Osteoblast (primary cell): ENCODE measurements around the gene PHACTR4. TPM values are rescaled to one million over a fixed set of nuclear protein-coding genes. Genes with fewer than 3 reads are reported as not detected.

Experiments
- DNase-seq: peaks from one replicate; pipeline ENCODE4 v3.0.0; 2011; ENCODE audit warnings: low spot score, mixed read lengths; ENCODE audit not compliant: insufficient read length; ENCODE audit errors: missing footprints
- H2AFZ ChIP-seq: 2 replicates; pipeline ENCODE4 v1.6.0; 2011; ENCODE audit warnings: mild to moderate bottlenecking, low read length
- H3K27ac ChIP-seq: 2 replicates; pipeline ENCODE4 v1.5.1; 2011; ENCODE audit warnings: mild to moderate bottlenecking, low read depth, low read length, moderate library complexity
- H3K27me3 ChIP-seq: 2 replicates; pipeline ENCODE4 v1.6.0; 2012; ENCODE audit warnings: mild to moderate bottlenecking, control low read depth, inconsistent platforms, low read length, moderate library complexity; ENCODE audit not compliant: insufficient read depth
- H3K36me3 ChIP-seq: 2 replicates; pipeline ENCODE4 v1.5.1; 2011; ENCODE audit warnings: mild to moderate bottlenecking, low read length, control low read depth, moderate library complexity; ENCODE audit not compliant: insufficient read depth
- H3K4me1 ChIP-seq: 2 replicates; pipeline ENCODE4 v1.5.1; 2011; ENCODE audit warnings: mild to moderate bottlenecking, low read length, control low read depth, moderate library complexity; ENCODE audit not compliant: insufficient read depth
- H3K4me2 ChIP-seq: 2 replicates; pipeline ENCODE4 v1.6.0; 2011; ENCODE audit warnings: mild to moderate bottlenecking, low read length; ENCODE audit not compliant: insufficient read depth
- H3K4me3 ChIP-seq: fragments of 200-600 bp; sonication (generic); 3 replicates; pipeline ENCODE4 v1.5.1; 2012; ENCODE audit warnings: mild to moderate bottlenecking, low read length, inconsistent platforms; ENCODE audit not compliant: insufficient read depth
- H3K79me2 ChIP-seq: 2 replicates; pipeline ENCODE4 v1.6.0; 2012; ENCODE audit warnings: mild to moderate bottlenecking, low read length, control low read depth, inconsistent platforms; ENCODE audit not compliant: insufficient read depth
- H3K9me3 ChIP-seq: 2 replicates; pipeline ENCODE4 v1.5.1; 2011; ENCODE audit warnings: low read depth, low read length, control low read depth
- H4K20me1 ChIP-seq: 2 replicates; pipeline ENCODE4 v1.6.0; 2012; ENCODE audit warnings: mild to moderate bottlenecking, low read length, control low read depth; ENCODE audit not compliant: insufficient read depth
- CTCF ChIP-seq: IDR thresholded peaks from 2 replicates; pipeline ENCODE4 v1.5.1; 2011; ENCODE audit warnings: mild to moderate bottlenecking, low read depth, low read length, moderate library complexity; ENCODE audit errors: extremely low read depth
- total RNA-seq: library from RNA; depleted of rRNA; stranded (reverse); fragments of >200 nt; gene quantifications from 2 replicates; pipeline ENCODE4 v1.2.3, GENCODE V29; 2012

The PHACTR4 gene
- total RNA-seq, 1 donor: 12.7 TPM

GRCh38 chr1:28480308-28480707 is 110.8 kb downstream of the PHACTR4 start:
- Histone ChIP-seq H3K27me3 (no peaks in the 10 kb centered on the region), H3K4me3 (no peak overlapping the region), H3K4me1 (no peaks in the 10 kb centered on the region), H2AFZ (no peak overlapping the region), H4K20me1 (no peaks in the 10 kb centered on the region), H3K4me2 (no peak overlapping the region), H3K9me3 (no peaks in the 10 kb centered on the region), H3K27ac (no peak overlapping the region), H3K36me3 (peaks cover 43% of the 10 kb centered on the region), H3K79me2 (no peaks in the 10 kb centered on the region)
- no peak for TF ChIP-seq CTCF
- no peak for DNase-seq

- H3K4me3 ChIP-seq: no peak overlapping the region
- H3K27ac ChIP-seq: no peak overlapping the region
- no peaks in the 10 kb centered on the region for H3K9me3 ChIP-seq
- no peaks in the 10 kb centered on the region for H3K79me2 ChIP-seq
- H4K20me1 ChIP-seq: no peaks in the 10 kb centered on the region
- H3K4me2 ChIP-seq: no peak overlapping the region
- H2AFZ ChIP-seq: no peak overlapping the region
- H3K4me1 ChIP-seq: no peaks in the 10 kb centered on the region
- no peak for TF ChIP-seq CTCF
- peaks cover 35% of the 10 kb centered on the region for H3K36me3 ChIP-seq
- no peaks in the 10 kb centered on the region for H3K27me3 ChIP-seq
- no peak for DNase-seq
Measured at GRCh38 chr1:28482138-28482537, 112.6 kb downstream of the PHACTR4 start.

- no peak for TF ChIP-seq CTCF
- H3K9me3 ChIP-seq: no peaks in the 10 kb centered on the region
- H3K36me3 ChIP-seq: peaks cover 29% of the 10 kb centered on the region
- H4K20me1 ChIP-seq: no peaks in the 10 kb centered on the region
- no peak for DNase-seq
- no peaks in the 10 kb centered on the region for H3K79me2 ChIP-seq
- no peak overlapping the region for H3K4me2 ChIP-seq
- no peaks in the 10 kb centered on the region for H3K27me3 ChIP-seq
- no peaks in the 10 kb centered on the region for H3K4me1 ChIP-seq
- no peak overlapping the region for H3K27ac ChIP-seq
- H2AFZ ChIP-seq: no peak overlapping the region
- H3K4me3 ChIP-seq: no peak overlapping the region
Measured at GRCh38 chr1:28482702-28483101, 113.2 kb downstream of the PHACTR4 start.

GRCh38 chr1:28494737-28495136 is 125.2 kb downstream of the PHACTR4 start:
- H2AFZ ChIP-seq: no peak overlapping the region
- H3K27ac ChIP-seq: no peak overlapping the region
- no peaks in the 10 kb centered on the region for H3K4me1 ChIP-seq
- no peaks in the 10 kb centered on the region for H3K9me3 ChIP-seq
- no peaks in the 10 kb centered on the region for H3K27me3 ChIP-seq
- DNase-seq: no peak
- H3K36me3 ChIP-seq: peaks cover 49% of the 10 kb centered on the region
- no peaks in the 10 kb centered on the region for H4K20me1 ChIP-seq
- no peak overlapping the region for H3K4me2 ChIP-seq
- H3K4me3 ChIP-seq: no peak overlapping the region
- no peaks in the 10 kb centered on the region for H3K79me2 ChIP-seq
- no peak for TF ChIP-seq CTCF
